HG02938 (cell line): ENCODE measurements around the gene PIK3CB.
"Not testable (repeated sequence)": the region's sequence is repeated elsewhere in the genome, so short reads cannot be mapped to it uniquely, and the experiment has no call there.

ENCODE experiments used
- ATAC-seq: cut with Tn5 transposase; IDR thresholded peaks from one replicate; pipeline ENCODE4 v1.9.1; 2021; ENCODE audit warnings: mild to moderate bottlenecking, moderate library complexity; ENCODE audit not compliant: unreplicated experiment

Gene PIK3CB

DNA sequence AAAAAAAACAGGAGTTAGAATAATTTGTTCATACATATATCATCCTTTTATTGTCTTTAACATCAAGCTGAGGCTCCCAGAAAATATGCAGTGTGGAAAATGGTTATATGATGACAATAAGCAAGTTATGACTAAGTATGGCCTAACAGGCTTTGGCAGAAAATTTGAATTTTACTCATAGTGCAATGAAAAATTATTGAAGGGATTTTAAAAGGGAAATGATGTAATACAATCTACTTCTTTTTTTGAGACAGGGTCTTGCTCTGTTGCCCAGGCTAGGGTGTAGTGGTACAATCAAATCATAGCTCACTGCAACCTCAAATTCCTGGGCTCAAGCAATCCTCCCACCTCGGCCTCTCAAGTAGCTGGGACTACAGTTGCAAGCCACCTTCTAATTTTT lies 147.5 kb downstream of the PIK3CB start:
- ATAC-seq = peak; percentile 40

- ATAC-seq = peak; percentile 97
These were observed 147.9 kb downstream of the PIK3CB start for GRCh38 chr3:138686771-138687221.

DNA sequence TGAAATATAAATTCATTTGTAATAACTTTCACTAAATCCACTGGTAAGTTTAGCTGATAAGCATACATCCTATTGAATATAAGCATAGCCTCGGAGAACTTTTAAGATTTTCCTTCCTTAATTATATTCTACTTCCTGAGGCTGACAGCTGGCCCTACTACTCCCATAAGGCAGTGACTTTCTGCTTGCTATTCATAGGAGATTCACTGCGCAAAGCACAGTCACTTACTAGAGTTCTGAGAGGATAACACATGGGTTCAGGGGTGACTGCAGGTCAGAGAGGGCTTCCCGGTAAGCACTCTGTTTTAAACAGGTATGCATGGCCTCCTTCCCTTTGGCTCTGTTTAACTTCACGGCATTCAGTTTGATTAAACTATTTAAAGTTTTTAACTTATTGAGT lies 150.3 kb downstream of the PIK3CB start:
- ATAC-seq = no peak

DNA sequence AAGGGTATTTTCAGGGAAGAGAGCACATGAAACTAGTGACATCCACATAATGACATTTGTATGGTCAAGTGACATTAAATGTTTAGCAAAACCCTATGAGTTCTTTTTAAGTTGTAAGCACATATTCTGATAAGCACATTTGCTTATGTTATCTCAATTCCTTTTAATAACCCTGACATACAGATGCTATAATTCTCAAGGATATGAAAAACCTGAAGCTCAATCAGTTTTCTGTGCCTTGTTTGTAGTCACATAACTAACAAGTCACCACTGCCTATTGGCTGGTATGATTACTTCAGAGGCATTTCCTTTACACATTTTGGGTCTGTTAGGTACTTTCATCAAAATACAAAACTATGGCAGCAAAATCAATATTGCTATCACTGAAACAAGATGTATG lies 152.1 kb downstream of the PIK3CB start:
- ATAC-seq = no peak

GRCh38 chr3:138681463-138682220 lies 153.1 kb downstream of the PIK3CB start:
- ATAC-seq = no peak

GRCh38 chr3:138680974-138681373 lies 153.8 kb downstream of the PIK3CB start:
- ATAC-seq = not testable (repeated sequence)

GRCh38 chr3:138678874-138679392 lies 155.8 kb downstream of the PIK3CB start:
- ATAC-seq = no peak

DNA sequence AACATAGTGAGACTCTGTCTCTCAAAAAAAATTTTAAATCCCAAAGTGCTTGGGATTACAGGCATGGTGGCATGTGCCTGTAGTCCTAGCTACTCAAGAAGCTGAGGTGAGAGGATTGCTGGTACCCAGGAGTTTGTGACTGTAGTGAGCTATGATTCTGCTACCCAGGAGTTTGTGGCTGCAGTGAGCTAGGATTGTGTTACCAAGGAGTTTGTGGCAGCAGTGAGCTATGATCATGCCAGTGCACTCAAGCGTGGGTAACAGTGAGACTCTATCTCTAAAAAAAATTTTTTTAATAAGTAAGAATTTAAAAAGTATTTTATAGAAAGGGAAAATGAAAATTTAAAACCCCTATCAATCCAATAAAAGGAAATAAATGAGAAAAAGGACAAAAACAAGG lies 156.6 kb downstream of the PIK3CB start:
- ATAC-seq = no peak

- ATAC-seq = no peak
These were observed 159.3 kb downstream of the PIK3CB start for GRCh38 chr3:138675393-138675792.

DNA sequence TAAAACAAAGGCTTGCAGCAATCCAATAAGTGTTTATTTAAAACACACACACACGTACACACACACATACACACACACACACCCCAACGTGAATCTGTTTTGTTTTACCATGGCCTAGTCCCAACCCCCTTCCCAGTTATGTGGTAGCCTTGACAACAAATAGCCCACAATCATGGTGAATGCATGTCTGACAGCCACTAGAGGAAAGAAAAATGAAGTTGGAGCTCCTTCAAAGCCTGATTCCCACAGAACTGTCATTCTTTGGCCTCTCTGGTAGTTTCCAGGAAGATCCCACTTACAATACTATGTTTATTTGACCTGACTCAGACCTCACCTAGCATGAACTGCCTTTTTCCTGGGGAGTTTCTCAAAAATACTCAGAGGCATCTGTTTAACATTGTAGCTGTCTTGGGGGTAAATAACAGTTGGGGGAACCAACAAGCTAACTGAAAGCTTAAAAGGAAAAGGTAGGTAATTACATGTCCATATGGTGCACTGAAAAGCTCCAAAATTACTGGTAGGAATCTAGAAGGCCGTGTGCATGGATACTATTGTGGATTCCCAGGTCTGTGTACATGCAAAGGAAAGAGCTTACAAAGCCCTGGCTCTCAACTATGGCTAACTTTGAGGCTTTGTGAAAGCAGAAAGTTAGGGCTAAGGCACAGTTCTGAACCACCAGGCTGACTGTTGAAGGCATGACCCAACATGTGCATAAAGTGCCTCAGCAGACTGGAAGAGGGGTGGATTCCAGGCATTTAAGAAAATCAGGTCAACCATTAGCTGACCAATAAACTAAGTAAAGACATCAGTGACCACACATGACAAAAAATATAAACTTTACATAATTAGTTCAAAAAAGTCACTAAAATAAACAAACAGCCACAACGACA lies 160.8 kb downstream of the PIK3CB start:
- ATAC-seq = no peak

DNA sequence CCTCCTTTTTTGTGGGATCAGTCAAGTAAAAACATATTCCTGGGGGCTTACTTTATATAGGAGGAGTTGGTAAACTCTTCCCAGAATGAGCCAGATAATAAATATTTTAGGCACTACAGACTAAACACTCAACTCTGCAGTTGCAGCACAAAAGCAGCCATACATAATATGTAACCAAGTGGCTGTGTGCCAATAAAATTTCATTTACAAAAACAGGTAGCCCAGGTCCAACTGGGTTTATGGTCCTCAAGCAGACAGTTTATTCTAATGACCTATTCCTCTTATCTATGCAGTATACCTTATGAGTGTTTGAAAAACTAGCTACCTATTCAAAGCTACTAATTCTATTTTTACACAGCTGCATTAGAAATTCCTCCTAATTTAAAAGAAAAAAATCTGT lies 164.3 kb downstream of the PIK3CB start:
- no peak for ATAC-seq

- no peak for ATAC-seq
These were observed 166.6 kb downstream of the PIK3CB start for GRCh38 chr3:138668107-138668506.

- no peak for ATAC-seq
These were observed 177.2 kb downstream of the PIK3CB start for GRCh38 chr3:138657508-138657907.

- ATAC-seq = no peak
These were observed 181.2 kb downstream of the PIK3CB start for GRCh38 chr3:138653567-138653966.

GRCh38 chr3:138649134-138649533 lies 185.6 kb downstream of the PIK3CB start:
- ATAC-seq = no peak

DNA sequence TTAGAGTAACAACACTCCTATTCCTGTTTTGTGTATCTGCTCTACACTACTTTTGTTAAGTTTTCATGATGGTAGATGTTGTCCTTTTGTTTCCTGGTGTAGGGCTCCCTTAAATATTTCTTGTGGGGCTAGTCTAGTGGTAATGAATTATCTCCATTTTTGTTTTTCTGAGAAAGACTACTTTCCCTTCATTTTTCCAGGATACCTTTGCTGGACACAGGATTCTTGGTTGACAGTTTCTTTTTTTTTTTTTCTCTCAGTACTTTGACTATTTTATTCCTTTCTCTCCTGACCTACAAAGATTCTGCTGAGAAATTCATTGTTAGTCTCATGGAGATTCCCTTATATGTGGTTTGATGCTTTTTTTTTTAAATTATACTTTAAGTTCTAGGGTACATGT lies 188.2 kb downstream of the PIK3CB start:
- ATAC-seq = no peak

GRCh38 chr3:138646008-138646407 lies 188.7 kb downstream of the PIK3CB start:
- ATAC-seq = no peak

GRCh38 chr3:138642927-138643253 lies 191.8 kb downstream of the PIK3CB start:
- ATAC-seq = no peak

DNA sequence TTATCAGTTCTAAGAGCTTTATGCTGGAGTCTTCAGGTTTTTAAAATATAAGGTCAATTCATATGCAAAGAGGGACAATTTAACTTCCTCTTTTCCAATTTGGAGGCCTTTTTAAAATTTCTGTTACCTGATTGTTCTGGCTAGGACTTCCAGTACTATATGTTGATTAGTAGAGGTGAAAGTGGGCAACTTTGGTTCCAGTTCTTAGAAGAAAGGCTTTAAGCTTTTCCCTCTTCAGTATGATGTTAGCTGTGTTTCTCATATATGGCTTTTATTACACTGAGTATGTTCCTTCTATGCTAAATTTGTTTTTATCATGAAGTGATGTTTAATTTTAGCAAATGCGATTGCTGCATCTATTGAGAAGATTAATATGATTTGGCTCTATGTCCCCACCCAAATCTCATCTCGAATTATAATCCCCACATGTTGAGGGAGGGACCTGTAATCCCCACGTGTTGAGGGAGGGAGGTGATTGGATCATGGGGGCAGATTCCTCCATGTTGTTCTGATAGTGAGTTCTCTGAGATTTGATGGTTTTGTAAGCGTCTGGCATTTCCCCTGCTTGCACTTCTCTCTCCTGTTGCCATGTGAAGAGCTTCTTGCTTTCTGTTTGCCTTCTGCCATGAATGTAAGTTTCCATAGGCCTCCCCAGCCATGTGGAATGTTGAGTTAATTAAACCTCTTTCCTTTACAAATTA lies 192.4 kb downstream of the PIK3CB start:
- ATAC-seq = no peak

DNA sequence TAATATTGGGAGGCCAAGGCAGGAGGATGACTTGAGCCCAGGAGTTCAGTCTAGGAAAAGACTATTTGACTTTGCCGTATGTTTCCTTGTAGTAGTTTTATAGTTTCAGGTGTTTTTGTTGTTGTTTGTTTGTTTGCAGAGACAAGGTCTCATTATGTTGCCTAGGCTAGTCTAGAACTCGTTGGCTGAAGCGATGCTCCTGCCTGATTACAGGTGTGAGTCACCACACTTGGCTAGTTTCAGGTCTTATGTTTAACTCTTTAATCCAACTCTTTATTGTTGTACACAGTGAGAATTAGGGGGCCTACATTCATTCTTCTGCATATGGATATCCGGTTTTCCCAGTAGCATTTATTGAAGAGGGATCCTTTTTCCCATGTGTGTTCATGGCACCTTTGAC lies 194.2 kb downstream of the PIK3CB start:
- ATAC-seq = no peak

GRCh38 chr3:138638641-138639040 lies 196.1 kb downstream of the PIK3CB start:
- no peak for ATAC-seq
